BE2C (cell line): ENCODE results near the gene PABPC3.

ENCODE experiments used
- DNase-seq: peaks from one replicate; pipeline ENCODE4 v3.0.0-alpha.2; 2020
- H3K27me3 ChIP-seq: fragments of 250-450 bp; sonication (Bioruptor Pico); 2 replicates; pipeline ENCODE4 v1.5.1; 2020; ENCODE audit warnings: mild to moderate bottlenecking
- H3K36me3 ChIP-seq: fragments of 250-450 bp; sonication (Bioruptor Pico); 2 replicates; pipeline ENCODE4 v1.5.1; 2020; ENCODE audit warnings: mild to moderate bottlenecking
- H3K4me1 ChIP-seq: fragments of 250-450 bp; sonication (Bioruptor Pico); 2 replicates; pipeline ENCODE4 v1.5.1; 2020
- H3K4me3 ChIP-seq: 2 replicates; pipeline ENCODE4 v1.5.1; 2011; ENCODE audit warnings: low read depth, low read length
- H3K9me3 ChIP-seq: fragments of 250-450 bp; sonication (Bioruptor Pico); 2 replicates; pipeline ENCODE4 v1.5.1; 2020
- TF ChIP-seq, protein P1 (sequence below): IDR thresholded peaks from 2 replicates; pipeline ENCODE4 v1.5.1; 2012; ENCODE audit warnings: mild to moderate bottlenecking, low read depth, low read length

The PABPC3 gene

DNA sequence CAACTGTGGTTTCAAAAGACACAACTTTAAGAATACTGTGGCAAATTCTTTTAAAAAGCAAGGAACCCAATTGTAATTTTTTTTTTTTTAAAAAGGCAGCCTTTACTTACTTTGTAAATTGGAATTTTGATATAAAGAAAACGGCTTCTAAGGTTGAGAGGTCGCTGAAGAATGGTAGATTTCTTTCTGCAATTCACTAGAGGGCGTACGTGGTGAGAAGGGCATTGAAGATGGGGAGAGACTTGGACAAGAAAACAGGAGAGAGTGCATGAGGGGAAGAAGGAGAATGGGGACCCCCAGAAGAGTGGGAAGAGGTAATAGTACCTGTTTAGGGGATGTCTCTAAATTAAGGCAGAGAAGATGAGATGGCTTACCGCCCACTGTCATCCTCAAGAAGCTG, 33.5 kb upstream of the PABPC3 start:
- DNase-seq, result no peak
- Histone ChIP-seq H3K27me3 (peaks cover 9% of the 10 kb centered on the region; the same call in 1 of the 2 replicates), H3K36me3 (no peaks in the 10 kb centered on the region), H3K4me1 (no peaks in the 10 kb centered on the region), H3K9me3 (no peaks in the 10 kb centered on the region), H3K4me3 (no peak overlapping the region)
- TF ChIP-seq, protein P1, sequence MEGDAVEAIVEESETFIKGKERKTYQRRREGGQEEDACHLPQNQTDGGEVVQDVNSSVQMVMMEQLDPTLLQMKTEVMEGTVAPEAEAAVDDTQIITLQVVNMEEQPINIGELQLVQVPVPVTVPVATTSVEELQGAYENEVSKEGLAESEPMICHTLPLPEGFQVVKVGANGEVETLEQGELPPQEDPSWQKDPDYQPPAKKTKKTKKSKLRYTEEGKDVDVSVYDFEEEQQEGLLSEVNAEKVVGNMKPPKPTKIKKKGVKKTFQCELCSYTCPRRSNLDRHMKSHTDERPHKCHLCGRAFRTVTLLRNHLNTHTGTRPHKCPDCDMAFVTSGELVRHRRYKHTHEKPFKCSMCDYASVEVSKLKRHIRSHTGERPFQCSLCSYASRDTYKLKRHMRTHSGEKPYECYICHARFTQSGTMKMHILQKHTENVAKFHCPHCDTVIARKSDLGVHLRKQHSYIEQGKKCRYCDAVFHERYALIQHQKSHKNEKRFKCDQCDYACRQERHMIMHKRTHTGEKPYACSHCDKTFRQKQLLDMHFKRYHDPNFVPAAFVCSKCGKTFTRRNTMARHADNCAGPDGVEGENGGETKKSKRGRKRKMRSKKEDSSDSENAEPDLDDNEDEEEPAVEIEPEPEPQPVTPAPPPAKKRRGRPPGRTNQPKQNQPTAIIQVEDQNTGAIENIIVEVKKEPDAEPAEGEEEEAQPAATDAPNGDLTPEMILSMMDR, result peak; percentile 25; the same call in 1 of the 2 replicates

DNA sequence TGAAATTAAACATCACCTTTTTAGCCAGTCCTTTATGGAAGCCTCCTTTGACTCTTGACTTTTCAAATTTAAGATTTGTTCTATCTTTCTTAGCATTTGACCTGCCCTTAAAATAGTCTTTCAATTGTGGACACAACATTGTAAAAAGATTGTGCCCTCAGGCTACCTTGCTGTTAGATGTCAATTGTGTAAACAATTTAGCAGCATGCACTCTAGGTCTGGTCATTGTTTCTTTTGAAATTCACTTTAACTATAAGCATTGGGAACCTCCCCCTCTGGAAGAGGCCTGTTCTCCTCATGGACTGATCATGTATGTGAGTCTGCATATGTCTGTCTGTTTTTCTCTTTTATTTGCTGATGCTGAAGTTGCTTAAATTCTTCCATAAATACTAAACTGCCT, 31.5 kb upstream of the PABPC3 start:
- Histone ChIP-seq H3K4me1 (no peaks in the 10 kb centered on the region), H3K36me3 (no peaks in the 10 kb centered on the region), H3K4me3 (no peak overlapping the region), H3K27me3 (peaks cover 23% of the 10 kb centered on the region), H3K9me3 (no peaks in the 10 kb centered on the region)
- no peak for DNase-seq
- TF ChIP-seq, protein P1, result no peak

DNA sequence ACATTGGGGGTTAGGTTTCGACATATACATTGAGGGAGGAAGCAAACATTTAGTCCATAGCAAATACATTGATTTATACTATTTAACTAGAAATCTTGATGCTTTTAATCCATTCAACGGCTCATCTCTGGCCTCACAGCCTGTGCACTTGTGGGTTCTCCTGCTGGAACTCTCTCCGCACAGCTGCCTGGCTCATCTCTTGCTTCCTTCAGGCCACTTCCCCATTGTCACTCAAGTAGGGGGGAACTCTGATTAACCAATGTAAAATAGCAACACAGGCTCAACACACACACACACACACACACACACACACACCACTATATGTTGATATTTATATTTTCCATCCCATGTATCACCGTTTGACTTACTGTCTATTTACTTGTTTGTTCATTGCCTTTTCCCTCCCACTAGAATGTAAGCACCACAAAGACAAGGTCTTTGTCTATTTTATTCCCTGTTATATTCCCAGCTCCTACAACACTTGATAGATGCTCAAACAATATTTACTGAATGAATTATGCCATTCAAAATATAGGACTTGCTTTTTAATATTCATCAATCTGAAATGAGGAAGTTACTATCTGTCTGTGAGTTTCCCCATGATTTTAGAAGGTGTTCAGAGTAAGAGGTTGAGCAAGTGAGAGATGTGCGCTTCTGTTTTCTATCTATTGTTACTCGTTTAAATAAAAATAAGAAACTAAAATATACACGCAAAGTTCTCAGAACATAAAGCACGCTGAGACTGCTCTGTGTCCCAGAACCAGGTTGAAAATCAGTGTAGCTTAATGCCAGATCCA, 29.8 kb upstream of the PABPC3 start:
- TF ChIP-seq, protein P1, result no peak
- no peaks in the 10 kb centered on the region for H3K36me3 ChIP-seq
- no peaks in the 10 kb centered on the region for H3K4me1 ChIP-seq
- no peak for DNase-seq
- H3K4me3 ChIP-seq, result no peak overlapping the region
- peaks cover 36% of the 10 kb centered on the region for H3K27me3 ChIP-seq
- H3K9me3 ChIP-seq, result no peaks in the 10 kb centered on the region

DNA sequence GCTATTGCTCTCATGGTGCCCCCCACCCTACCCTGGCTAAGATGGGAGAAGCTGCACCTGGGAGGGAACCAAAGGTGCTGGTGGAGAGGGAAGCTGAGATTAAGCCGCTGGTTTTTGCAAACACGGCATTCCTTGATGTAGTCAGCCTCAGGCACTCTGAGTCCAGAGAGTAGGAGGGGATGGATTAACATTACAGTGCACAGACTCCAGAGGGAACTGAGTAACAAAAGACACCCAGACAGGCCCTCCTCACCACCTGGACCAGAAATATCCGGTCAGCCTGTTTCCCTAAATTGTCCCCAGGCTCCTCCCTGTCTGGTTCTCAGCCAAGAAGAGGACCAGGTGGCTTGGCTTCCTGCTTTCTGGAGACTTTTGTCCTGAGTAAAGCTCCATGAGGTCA, 28.9 kb upstream of the PABPC3 start:
- Histone ChIP-seq H3K4me1 (no peaks in the 10 kb centered on the region), H3K9me3 (no peaks in the 10 kb centered on the region), H3K36me3 (no peaks in the 10 kb centered on the region), H3K4me3 (no peak overlapping the region), H3K27me3 (peaks cover 38% of the 10 kb centered on the region)
- DNase-seq, result no peak
- TF ChIP-seq, protein P1, result no peak

DNA sequence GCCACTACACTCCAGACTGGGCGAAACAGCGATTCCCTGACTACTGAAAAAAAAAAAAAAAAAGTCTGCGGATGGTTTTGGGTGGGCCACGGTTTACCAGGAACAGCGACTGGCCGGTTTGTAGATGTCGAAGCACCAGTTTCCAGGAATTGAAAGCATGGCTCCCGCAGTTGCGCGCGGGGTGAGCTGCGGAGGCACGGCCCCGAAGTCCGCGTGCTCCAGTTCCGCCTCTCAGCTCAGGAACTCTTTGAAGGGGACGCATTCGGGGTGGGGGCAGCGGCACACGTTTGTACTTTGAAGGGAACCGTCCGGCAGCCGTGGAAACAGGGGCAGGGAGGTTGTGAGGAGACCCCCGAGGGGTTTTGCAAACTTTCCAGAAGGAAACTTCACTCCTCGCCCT, 27.1 kb upstream of the PABPC3 start:
- Histone ChIP-seq H3K4me3 (no peak overlapping the region), H3K9me3 (no peaks in the 10 kb centered on the region), H3K36me3 (no peaks in the 10 kb centered on the region), H3K4me1 (no peaks in the 10 kb centered on the region), H3K27me3 (peaks cover 43% of the 10 kb centered on the region)
- TF ChIP-seq, protein P1, result no peak
- DNase-seq, result no peak

DNA sequence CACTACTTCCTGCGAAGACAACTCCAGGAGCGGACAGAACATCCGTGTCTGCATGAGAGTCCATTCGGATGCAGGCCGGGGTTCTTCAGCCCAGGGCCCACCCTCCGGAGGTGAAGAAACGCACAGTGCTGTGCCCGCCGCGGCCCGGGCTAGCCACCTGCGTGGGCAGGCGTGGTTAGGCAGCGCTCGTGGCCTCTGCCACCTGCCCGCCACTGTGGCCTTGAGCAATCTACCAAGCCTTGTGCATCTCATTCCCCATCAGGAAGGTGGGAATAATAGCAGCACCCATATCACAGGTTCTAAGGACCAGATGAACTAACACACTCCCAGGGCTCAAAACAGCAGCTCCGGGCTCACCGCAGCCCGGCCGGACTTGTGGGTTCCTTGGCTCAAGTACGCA, 26.7 kb upstream of the PABPC3 start:
- H3K27me3 ChIP-seq, result peaks cover 43% of the 10 kb centered on the region
- TF ChIP-seq, protein P1, result no peak
- DNase-seq, result no peak

More for the DNA sequence above, 26.7 kb upstream of the PABPC3 start:
- Histone ChIP-seq H3K9me3 (no peaks in the 10 kb centered on the region), H3K36me3 (no peaks in the 10 kb centered on the region), H3K4me3 (no peak overlapping the region), H3K4me1 (no peaks in the 10 kb centered on the region)
